OCI-M2 (cell line): ENCODE data around the gene LMO4.
A peak's percentile ranks its signal among the peaks of the same experiment; 100 is the strongest.

Source experiments
- DNase-seq: peaks from one replicate; lab custom pipeline; 2025; ENCODE audit not compliant: unreplicated experiment; lab: John Stamatoyannopoulos, UW

The LMO4 gene, protein sequence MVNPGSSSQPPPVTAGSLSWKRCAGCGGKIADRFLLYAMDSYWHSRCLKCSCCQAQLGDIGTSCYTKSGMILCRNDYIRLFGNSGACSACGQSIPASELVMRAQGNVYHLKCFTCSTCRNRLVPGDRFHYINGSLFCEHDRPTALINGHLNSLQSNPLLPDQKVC

DNA sequence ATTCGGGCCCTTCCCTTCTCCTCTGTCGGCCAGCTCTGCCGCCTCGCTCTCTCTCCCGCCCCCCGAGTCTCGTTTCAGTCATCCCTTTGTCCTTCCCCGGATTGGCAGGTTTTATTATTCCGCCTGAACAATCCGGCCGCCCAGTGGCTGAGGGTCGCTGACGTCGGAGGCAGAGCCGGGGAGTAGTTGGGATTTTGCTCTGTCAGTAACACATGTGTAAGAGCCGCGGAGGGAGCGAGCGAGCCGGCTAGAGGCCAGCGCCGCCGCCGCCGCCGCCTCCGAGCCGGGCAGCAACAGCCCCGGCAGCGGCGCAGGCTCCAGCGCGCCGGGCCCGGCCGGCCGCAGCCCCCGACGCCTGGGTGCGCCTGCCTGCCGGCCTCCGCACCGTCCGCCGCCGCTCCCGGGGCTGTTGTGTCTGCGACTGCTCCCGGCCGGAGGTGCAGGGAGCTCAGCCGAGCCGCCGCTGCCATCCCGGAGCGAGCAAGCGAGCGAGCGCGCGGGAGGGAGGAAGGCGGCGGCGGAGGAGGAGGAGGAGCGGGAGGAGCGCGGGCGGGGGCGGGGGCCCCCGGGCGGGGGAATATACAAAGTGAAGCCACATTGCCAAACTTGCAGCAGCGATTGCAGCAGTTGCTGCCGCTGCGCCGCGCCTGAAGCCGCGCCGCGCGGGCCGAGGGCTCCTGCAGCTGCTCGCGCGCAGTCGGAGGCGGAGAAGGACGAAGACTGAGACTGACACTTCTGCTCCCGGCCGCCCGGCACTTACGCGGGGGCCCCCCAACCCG is at the start of gene LMO4:
TSS of gene LMO4 (plus strand) at position 609 of the 779 bp plus-strand sequence. CDS start 3,136 bp downstream, outside the sequence.
- peak; percentile 55 for DNase-seq

DNA sequence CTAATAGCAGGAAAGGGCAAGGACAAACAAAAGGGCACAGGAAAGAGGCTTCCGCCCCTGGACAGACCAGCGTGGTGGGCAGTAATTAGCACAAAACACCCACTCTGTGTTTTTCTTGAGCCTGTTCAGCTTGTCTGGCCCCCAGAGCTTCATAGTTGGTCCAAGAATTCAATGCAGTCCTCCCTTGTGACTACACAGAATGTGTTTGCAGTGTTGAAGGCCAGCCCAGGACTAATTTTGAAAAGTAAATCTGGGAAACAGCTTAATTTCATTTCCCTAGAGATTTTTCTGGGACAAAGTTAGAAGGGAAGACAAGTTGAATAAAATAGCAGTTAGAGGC is 49.2 kb upstream of the LMO4 start:
- DNase-seq, result no peak

DNA sequence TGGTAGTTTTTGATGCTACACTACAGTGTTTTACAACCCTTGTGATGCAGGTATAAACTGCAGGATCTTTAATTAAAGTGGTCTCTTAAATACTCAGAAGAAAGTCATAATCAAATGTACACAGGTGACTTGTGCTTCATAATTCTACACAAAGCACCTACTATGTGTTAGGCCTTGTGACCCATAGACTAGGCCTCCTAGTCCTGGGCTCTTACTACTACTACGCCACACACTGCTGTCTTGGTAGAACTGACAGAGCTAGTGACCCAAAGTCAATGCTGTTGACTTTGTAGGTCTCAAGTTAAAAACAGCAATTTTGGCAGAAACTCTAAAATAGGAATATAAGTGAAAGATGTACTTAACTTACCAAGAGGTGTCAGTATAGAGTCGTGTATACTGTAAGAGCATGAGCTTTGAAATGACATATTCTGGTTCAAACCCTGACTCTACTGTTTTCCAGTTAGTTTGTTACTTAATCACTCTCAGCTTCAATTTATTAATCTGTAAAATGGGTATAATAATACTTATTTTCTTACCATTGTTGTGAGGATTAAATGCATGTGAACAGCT is 48.6 kb upstream of the LMO4 start:
- DNase-seq, result no peak

DNA sequence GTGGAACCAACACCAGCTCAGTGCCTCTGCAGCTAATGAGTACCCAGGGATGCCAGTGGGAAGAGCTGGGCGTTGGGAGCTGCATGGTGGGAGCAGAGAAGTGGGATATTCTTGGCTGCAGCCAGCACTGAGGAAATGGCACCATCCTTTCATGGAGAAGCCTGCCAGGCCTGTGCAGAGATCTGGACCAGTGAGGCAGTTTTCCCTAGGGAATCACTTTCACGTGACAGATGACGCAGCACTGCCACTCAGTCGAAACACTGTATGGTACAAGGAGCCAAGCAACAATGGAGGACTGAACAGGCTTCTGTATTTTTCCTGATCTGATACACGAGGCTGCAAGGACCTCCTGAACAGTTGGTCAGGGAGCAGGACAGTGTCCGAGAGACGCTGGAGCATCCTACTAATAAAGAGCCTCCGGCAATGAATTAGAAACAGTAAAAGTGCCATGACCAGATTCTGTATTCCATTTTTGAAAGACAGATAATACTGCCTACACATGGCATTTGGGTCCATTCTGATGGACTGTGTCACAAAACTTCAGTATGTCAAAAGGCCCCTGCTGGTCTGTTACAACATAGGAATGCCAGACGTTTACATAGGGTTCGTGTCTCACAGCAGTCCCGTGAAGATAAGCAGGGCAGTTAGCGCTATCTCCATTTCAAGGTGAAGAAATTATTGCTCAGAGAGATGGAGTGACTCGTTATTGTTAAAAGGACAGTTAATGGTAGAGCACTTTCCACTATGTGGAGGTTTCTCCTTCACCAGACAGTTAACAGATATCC is 44.0 kb upstream of the LMO4 start:
- DNase-seq, result no peak

DNA sequence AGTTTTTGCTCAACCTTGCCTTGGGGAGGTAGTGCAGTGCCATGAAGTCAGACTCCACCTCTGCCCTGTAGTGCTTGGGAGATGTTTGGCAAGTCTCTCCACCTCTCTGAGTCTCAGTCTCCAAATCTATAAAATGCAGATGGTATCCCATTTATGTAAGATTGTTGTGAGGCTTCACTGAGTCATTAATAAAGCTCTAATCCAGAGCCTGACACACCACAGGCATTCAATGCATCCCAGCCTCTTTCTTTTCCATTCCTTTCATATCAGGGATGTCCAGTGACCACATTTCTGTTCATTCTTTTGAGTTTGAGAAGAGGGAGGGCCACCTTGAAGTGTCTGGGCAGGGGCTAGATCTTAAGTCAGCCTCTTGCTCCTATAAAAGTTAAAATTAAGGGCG is 37.6 kb upstream of the LMO4 start:
- no peak for DNase-seq

DNA sequence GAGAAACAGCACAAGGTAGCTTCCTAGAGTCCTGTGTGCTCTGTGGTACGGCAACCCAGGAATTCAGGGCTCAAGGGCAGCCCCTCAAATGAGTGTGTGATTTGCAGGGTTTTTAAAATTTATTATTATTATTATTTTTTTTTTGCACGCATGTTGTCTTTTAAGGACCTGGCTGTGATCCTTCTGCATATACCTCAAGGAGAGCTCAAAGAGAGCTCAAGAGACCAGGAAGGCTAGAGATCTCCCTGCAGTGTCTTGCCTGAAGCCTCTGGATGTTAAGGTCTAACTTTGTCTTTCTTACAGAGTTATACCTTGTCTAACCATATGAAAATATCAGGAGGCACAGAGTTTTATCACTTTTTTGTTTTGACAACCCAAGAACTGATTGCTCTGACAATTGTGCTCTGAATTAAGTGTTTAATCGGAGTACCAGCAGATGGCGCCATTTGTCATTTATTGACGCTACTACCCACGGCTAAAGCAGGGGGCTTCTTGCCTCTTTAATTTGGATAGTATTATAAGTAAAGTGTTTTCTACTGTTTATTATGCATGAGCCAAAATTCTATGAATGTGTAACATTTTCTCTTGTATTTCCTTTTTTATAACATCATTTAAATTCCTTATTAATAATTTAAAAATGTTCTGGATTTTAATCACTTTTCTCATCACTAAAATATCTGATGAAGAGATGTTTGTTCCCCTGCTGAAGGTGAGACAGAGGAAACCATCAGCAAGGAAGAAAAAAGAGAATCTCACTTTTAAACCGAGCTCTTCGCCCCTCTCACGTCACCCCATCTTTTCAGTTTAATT is 35.8 kb upstream of the LMO4 start:
- no peak for DNase-seq

DNA sequence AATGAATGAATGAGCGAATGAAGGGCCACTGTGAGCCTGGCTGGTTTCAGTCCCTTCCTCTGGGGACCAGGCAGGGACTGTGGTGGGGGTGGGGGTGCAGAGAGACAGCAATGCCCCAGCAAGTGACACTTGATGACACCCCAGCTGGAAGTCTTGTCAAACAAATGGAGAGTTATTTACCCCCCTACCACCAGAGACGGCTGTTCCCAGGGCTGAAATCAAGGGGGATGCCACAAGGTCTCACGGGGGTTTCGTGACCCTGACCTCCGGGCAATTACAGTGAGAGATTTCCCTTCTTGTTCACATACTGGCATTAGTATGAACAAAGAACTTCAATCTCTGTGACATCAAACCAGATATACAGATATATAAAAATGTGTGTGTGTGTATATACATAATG is 34.0 kb upstream of the LMO4 start:
- no peak for DNase-seq

DNA sequence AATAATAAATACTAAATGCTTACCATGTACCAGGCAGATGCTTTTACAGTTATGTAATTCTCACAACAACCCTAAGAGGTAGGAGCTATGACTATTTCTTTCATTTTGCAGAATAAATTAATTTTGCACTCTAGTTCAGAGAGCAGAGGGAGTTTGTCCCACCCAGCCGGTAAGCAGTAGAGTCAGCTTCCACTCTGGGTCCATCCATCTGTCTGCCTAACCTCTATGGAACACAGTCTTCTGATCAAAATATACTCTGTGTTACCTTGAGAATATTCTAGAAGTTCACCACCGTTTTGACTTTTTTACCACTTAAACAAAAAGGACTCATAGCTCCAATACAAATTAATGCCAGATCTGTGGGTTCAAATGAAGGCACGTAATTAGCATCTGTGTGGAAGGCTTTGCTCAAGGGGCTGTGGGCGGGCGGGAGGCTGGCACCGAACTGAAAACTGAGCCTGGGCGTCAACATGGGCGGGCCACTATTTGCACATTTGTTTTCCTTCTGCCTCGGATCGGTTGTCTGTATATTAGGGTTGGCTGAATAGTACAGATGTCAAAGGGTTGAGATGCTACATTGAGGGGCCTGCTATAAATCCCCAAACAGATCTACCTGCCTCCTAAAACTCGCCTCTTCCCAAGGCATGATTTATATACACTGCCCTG is 33.1 kb upstream of the LMO4 start:
- DNase-seq, result no peak

DNA sequence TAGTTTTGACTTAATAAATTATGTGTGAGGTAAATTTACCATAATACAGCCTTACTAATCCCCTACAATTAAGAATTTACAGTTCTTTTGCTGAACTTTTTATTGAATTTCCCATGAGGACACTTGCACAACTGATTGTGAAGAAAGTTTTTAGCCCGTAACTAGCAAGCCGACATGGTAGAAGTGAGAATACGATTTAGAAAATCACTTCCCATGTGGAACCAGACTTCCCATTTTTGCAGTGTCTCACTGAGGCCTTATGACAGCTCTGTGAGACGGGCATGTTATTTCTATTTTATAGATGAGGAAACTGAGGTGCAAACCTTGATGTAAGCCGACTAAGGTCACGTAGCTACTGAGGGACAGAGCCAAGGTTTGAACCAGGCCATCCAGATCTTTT is 32.5 kb upstream of the LMO4 start:
- DNase-seq, result no peak

DNA sequence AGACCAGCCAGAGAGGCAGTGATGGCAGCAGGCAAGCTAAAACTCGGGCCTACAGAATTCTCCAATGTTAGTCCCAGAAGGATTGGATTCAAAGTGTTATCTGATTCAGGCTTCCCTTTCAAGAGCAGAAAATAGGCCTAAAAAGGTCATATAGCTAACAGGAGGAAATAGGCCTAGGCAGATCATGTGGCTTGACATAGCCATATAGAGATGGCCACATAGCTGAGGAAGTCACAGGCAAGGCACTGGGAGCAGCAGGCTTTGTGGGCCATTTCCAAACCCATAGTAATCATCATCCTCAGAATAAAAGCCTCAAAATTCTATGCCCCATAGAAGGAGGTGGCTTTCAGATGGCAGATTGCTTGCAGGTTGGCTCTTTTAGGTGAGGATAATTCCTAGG is 29.0 kb upstream of the LMO4 start:
- no peak for DNase-seq

DNA sequence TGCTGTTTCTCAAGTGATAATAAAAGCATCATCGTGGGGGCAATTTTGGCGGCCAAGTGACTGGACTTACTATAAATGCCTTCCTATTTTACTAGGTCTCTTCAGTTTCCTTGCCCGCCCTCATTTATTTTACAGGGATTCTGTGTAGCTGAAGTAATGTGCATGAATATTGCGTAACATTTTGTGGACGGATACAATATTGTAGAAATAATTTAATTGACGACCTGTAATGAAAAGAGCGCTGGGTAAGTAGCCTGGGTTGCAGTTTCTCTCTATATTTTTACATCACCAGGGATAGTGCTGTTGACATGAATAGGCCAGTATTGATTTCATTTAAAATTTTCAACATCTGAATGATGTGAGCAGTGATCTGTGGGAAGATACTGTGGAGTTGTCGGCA is 28.1 kb upstream of the LMO4 start:
- no peak for DNase-seq

DNA sequence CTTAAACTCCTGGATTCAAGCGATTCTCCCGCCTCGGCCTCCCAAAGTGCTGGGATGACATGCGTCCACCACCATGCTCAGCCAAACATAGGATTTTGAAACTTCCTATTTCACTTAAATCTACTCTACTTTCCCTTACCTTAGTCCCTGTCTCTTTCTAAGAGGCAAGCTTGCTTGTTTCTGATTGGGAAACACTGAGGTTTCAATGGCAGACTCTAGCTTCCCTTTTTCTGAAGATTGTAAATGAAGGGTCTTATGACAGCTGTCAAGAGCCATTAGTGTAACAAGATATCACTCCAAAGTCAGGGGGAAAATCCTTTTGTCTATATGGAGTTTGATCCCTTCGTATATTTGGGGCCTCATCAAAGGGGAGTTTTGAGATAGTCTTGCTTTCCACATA is 23.5 kb upstream of the LMO4 start:
- DNase-seq, result no peak

DNA sequence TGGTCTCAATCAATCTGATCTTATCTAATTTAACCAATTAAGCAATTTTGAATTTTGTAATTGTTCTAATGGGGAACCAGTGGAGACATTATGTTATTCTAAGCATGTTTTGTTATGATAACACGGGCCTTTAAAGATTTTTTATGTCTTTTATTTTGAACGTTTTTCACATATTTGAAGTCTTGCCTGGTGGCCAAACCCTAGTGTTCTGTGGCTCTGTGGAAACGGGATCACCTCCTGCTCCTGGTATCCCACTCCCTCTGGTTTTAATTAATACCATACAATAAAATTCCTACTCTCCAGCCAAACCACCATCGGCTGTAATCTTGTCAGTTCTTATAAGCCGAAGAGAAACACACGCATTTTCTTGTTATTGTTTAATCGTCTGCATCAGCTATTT is 22.9 kb upstream of the LMO4 start:
- DNase-seq, result no peak

DNA sequence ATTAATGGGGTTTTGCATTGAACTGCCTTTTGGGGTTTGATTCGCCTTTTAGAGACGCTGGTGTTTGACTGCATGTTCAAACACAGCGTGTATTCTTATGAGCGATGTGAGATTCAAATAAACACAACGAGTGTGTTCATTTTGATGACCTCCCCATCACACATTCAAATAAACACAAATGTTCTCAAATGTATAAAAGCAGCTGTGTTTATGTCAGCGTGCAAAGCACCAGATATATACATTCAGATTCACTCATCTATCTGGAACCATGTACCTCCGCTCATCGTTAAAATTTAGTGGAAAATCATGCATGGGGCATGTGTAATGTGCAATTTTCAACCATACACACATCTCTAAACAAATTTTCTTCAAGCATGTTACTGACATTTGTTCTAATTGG is 21.4 kb upstream of the LMO4 start:
- no peak for DNase-seq

DNA sequence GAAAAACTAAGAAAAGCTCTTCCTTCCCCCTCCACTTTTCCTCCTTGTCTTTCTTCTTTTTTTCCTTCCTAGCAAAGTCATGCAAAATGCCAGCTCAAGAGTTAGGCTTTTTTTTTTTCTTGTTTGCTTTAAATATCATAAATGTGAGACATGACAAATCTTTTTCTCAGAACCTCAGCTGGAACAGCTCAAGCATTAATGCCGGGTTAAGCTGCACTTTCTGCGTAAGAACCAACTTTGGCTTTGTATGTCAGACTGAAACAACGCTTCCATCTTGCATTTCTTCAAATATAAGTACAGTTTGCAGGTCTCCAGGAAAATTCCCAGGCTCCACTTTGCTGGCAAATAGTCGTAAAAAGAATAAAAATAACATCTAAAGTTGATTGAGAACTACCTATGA is 20.7 kb upstream of the LMO4 start:
- no peak for DNase-seq

DNA sequence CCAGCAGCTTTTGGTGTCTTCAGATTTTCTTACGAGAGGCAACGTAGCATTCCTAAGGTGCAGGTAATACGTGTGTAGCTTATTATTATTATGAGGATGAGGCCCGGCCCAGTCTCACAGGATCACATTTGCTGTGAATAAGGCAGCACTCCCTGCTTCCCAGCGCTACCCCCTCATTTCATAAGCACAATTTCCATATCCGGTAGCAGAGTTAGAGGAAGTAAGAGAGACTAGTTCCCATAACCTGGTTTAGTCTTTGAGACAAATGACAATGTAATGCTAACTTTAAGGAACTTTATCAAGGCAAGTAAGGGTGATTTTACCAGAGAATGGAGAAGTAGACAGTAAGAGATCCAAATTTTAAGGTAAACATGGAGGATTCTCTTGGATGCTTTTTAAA is 14.6 kb upstream of the LMO4 start:
- no peak for DNase-seq

DNA sequence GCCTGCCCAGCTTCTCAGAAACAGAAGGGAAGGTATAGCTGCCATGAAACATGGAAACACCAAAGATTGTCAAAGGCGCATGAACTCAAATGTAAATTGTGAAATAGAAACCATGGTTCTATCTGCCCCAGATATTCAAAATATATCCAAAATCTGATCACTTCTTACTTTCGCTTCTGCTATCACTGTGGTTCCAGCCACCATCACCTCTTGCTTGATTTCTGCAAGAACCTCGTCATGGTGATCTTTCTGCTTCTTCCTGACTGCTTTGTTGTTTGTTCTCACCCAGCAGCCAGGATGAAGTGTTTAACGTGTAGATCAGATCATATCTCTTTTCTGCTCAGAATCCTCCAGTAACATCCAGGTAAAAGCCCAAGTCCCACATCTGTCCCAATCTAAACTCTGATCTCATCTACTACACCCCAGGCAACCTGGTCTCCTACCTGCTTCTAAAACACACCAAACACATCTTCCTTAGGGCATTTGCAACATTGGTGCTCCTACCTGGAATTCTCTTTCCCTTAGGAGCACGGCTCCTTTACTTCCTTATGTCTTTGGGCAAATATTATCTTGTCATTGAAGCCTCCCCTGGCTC is 10.5 kb upstream of the LMO4 start:
- no peak for DNase-seq

DNA sequence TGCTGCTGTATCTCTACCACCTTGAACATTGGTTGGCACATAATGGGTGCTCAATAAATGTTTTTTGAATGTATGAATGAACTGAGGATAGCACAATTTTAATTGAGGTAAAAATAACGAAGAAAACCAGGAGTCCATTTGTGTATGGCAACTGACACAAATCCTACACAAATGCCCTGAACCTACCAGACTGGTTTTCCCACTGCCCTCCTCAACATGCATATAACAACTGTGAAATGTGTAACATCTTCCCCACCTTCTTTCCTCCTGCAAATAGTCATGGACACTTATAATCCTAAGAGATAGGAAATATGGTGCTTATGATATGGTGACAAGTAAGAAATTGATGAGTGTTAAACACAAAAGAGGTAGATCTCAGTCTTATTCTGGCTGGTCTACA is 9.9 kb upstream of the LMO4 start:
- DNase-seq, result no peak

DNA sequence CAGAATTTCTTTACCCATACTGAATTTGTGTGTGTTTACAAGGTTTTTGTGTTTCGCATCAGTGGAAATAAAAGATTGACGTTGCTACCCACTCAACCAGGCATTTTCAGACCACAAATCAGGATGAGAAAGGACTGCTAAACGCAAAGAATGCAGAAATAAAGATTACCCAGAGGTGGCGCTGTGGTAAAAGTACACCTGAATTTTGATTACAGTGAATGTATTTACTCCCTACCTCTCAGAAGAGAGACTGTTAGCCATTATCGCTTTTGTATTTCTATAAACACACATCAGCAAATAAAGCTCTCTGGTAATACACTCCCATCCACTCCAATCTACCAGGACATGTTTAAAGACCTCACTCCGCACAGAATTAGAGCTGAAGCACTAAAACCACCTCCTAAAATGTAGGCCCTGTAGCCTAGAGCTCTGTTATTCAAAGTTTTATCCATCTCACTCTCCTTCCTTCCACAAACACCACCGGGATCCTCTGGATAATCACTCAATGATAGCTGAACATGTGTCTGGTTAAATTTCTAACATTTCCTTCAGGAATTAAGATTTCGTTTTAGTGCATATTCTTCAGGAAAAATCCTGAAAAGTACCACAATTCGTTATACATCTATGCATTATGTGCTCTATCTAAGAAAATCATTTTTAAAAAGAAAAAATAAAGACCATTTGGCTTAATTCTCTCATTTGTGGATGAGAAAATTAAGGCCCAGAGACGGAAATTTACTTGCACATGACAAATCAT is 2.5 kb upstream of the LMO4 start:
- peak; percentile 48 for DNase-seq
